Measurements from ENCODE around the gene LILRB1.
"Not testable (repeated sequence)": the region's sequence is repeated elsewhere in the genome, so short reads cannot be mapped to it uniquely, and the experiment has no call there.

GRCh38 chr19:54630262-54630661, at the start of gene LILRB1:
- TF ChIP-seq CTCF (conservative IDR thresholded peaks at IDR 0.05 in 1 of 2, IDR thresholded peaks at IDR 0.05 in 1 of 2; ENCODE audit: low read depth in 1 of 2, low read length in 2 of 2); EZH2 (IDR thresholded peaks at IDR 0.05; ENCODE audit: low read length, missing control alignments): not testable (repeated sequence)
